Embryonic facial prominence (tissue), 1 donor: ENCODE measurements around the gene SH3PXD2A.

Experiments used
- DNase-seq: peaks from one replicate; pipeline ENCODE4 v3.0.0-alpha.2; 2016; ENCODE audit errors: extremely low spot score

The SH3PXD2A gene

GRCh38 chr10:103582331-103583123, 272.8 kb downstream of the SH3PXD2A start:
- no peak for DNase-seq

DNA sequence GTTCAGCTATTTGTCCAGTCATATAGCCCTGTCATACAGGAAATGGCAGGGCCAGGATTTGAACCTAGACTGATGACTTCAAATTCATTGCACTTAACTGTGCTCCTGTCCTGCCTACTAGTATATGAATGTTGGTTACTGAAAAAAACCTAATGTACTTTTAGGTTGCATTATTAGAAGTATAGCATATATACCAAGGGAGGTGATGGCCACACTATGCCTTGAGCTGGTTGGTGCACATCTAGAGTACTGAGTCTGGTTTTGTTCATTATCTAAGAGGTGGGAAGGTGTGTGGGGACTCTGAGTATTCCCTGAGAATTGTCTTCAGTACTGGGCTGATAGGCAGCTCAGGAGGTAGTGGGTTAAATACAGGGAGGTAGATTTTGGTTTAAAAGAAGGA, 273.9 kb downstream of the SH3PXD2A start:
- DNase-seq: no peak

DNA sequence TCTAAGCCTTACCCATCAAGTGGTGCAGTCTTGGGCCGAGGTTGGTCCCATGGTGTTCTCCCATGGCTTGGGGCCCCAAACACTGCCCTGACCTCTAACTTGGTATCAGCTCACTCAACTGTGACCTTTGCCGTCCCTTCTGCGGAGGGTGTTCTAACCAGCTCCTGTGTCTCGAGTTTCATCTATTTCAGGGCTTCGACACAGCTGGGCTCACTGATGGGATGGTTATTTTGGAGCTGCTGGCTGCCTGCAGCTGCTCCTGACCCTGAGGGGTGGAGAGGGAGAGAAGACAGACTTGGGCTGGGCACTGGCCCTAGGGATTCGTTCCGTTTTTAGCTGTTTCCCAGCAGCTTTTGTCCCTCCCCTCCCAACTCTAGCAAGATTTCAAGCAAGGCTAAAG, 274.9 kb downstream of the SH3PXD2A start:
- DNase-seq: no peak

- DNase-seq: no peak
Measured at GRCh38 chr10:103580011-103580410, 275.4 kb downstream of the SH3PXD2A start.

DNA sequence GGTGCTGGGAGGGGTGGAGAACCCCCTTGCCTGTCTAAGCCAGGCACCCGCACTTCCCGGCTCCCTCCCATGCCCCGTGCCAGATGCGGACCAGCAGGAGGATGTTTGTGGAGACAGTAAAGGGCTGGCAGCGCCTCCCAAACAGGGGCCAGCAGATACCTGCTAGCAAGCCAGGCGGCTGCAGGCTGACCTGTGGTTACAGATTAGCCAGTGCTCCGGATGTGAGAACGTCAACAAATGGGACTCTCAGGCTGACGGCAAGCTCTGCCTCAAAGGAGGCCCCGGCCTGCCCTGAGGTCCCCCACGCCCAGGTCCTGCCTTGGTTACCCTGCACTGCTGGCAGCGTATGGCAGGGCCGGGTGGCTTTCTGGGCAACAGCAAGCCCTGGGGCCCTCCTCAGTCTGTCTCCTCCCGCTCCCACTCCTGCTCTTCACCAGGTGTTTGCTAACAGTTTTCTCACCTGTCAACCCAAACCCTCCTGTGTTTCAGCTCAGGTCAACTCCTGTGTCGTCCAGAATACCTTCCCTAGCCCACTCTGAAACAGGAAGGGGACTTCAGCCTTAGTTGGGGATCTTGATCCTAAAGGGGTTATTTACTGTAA, 276.5 kb downstream of the SH3PXD2A start:
- no peak for DNase-seq

DNA sequence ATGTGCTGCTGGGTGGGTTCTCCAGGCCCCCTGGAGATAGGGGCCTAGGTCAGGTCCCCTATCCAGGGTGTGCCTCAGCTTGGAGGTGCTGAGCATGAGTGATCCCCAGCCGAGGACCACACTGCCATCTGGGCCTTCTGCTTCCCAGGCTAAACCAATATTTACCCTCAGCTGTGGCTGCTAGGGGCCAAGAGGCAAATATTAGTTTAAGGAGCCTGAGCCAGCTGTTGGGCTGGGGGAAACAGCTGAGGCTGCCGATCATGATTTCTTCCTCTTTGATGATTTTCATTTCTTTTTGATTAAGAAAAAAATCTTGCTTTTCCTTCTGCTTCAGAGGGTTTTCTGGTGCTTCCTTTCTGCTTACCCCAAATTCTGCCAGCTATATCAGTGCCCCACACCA, 278.5 kb downstream of the SH3PXD2A start:
- DNase-seq: no peak

DNA sequence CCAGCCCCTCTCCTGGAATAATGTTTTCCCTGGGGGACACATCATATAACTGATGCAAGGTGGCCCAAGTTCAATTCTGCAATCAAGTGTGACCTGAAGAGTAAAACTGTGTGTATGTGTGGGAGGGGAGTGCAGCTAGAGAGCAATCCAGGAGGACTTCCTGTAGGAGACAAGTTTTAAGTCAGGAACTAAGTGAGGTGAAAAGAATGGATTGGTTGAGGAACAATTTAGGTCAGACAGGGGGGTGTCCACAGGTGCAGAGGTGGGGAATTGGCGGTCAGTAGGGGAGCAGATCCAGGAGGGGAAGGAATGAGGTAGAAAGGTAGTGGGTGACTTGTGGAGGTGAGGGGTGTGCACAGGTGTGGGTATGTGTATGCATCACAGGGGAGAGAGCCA, 279.3 kb downstream of the SH3PXD2A start:
- no peak for DNase-seq

DNA sequence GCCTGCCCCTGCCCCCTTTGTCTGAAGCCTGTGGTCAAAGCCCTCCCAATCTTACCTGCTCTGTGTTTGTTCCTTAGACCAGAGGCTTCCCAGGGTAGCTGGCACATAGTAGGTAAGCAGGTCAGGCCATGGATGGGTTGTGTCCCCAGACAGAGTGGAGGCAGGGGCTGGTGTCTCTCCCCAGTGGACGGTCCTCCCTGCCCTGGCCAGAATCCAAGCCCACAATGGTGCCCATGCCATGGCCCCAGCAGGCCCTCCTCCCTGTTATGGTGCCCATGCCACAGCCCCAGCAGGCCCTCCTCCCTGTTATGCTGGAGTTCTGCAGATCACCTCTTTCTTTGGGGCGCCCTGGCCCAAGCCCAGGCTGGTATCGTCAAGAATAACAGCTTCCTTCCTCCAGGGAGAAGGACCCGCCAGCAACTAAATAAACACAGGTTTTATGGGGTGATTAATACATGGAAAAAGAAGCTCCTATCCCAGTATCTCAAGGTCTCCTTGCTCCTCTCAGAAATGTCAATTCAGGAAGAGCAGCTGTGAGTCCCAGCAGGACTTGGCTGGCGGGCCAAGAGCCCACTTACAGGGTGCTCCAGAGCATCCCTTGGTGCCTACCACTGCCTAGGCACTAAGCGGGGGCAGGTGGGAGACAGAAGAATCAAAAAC, 279.8 kb downstream of the SH3PXD2A start:
- DNase-seq: no peak

GRCh38 chr10:103574097-103575061, 281.0 kb downstream of the SH3PXD2A start:
- no peak for DNase-seq

DNA sequence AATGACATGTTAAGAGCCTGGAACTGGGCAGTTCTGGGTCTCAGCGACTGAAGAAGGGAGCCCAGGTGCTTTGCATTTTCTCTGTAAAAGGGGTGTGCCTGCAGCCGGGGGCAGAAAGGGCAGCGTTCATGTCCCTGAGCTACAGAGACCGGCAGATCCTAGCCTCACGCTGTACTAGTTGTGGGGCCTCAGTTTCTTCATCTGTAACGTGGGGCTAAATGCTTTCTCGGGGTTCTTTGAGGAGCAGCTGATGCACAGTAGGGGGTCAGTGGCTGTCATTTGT, 282.2 kb downstream of the SH3PXD2A start:
- DNase-seq: no peak

- no peak for DNase-seq
Measured at GRCh38 chr10:103572347-103573204, 282.8 kb downstream of the SH3PXD2A start.

- DNase-seq: no peak
Measured at GRCh38 chr10:103571656-103571975, 283.8 kb downstream of the SH3PXD2A start.

GRCh38 chr10:103570844-103571655, 284.3 kb downstream of the SH3PXD2A start:
- DNase-seq: no peak

DNA sequence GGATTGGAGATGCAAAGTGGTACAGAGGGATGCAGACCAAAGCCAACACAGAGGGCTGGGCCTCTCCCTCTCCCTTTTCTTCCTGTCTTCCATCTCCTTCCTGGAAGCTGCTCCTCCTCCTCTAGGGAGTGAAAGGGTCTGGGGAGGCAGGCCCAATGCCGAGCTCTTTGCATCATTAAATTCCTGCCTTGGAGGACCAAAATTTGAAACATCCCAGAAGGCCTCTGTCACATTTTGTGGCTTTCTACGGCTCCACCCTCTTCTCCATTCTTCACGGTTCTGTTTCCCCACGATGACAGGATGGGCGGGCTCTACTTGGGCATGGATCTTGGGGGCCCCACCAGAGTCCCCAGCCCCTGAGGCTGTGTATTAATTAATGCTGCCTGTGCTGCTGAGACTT, 285.5 kb downstream of the SH3PXD2A start:
- no peak for DNase-seq

DNA sequence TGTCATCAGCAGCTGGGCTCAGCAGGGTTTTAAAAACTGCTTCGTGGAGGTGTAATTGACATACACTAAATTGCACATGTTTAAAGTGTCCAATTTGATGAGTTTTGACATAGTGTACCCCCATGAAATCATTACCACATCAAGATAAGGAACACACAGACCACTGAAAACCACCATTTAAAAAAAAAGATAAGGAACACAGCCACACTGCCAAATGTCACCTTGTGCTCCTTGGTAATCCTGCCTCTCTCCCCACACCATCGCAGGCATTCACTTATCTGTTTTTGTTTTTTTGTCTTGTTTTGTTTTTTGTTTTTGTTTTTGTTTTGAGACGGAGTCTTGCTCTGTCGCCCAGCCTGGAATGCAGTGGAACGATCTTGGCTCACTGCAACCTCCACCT, 286.9 kb downstream of the SH3PXD2A start:
- no peak for DNase-seq

- no peak for DNase-seq
Measured at GRCh38 chr10:103566536-103566935, 288.8 kb downstream of the SH3PXD2A start.

DNA sequence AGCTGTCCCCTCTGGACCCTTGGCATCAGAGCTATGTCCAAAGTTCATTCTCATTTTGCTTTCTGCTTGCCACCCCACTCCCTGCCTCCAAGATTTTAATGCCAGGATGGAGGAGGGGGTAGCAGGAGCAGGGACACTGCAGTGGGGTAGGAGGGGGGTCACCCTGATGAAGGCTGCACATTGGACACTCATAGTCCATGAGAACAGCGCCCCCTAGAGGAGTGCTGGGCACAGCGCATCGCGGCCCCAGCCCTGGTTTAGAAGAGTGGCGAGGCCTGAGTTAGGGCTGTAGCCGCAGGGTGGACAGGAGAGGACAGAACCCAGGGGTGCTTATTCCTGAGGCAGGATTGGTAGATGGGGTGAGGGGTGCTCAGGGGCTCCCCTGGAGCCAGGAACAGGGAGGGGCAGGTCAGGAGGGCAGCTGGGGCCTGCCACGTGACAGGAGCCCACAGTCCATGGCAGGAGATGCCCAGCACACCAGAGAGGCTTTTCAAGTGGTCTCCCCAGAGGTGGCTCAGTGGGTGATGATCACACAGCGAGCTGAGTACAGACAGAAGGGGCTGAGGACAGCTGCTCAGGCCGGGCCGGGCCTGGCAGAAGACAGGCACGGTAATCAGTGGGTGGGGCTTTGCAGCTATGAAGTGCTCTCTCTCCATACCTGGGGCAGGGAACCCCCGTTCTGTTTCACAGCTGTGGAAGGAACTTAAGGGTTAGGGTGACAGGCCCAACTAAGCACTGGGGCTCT, 290.4 kb downstream of the SH3PXD2A start:
- no peak for DNase-seq

DNA sequence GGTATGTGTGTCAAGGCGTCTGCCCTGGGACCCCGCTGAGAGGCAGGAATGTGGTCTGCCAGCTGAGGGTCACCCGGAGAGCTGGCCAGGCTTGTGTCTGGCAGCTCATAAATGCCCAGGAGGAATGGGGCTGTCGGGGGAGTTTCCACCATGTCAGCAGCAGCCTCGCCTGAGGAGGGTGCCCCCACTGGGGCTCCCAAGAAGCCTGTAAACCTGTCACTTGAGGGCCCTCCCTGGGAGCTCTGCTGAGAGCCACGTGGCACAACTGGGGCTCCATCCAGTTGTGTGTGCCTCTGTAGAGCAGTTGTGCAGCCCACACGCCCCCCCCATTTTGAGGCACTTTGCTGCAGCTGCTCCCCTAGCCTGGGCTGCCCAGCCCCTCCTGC, 291.3 kb downstream of the SH3PXD2A start:
- no peak for DNase-seq

- no peak for DNase-seq
Measured at GRCh38 chr10:103563231-103564115, 291.9 kb downstream of the SH3PXD2A start.
